ENCODE results near the gene WDR6. TPM values are rescaled to one million over a fixed set of nuclear protein-coding genes. Genes with fewer than 3 reads are reported as not detected.
A peak's percentile ranks its signal among the peaks of the same experiment; 100 is the strongest.

The WDR6 gene
- total and polyA plus RNA-seq, 9 of the 15 experiments (the other 6 are each of a cell fraction or from before 2014, with no cell fraction given), result 8.9 to 90.6 (median 44.7) TPM

DNA sequence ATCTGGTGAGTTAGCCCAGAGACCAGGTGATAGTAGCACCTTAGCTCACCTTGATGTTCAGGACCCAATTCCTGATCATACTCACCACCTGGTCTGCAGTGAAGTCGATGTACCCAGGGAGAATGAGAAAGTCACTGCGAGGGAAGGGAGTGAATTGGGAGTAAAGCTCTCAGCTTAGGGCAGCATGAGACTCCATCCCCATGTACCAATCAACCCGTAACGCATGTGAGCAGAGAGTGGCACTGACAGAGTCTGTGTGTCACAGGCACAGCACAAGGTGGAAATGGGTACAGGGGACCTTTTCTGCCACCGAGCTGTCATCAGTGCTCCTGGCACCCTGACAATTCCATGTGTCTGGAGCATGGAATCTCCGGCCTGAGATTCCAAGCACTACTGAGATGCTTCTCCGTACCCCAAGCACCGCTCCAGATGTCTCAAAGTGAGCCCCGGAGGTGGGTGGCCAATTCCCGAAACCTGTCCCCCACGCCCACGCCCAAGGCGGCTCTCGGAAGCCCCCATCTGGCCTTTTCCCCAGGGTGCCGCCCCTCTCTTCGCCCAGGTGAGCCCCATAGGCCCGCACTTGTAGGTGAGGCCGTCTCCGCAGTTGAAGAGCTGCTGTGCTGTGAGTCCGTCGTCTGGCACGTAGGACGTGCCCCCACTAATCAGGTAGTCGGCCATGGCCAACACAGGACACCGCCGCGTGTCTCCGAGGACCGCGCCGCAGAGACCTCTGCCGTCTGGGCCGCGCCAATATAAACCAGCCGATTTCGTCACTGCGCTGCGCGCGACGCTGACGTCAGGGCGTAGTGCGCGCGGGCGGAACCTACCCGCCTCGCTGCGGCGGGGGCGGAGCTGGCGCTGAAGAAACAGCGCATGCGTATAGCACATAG, 21.7 kb downstream of the WDR6 start, which contains the start of gene IMPDH2 (continued):
- TF ChIP-seq POLR2H (tag; IDR thresholded peaks at IDR 0.05; ENCODE audit: low read depth) (peak; percentile 93), NFIC (IDR thresholded peaks at IDR 0.05) (peak; percentile 63)
- TF ChIP-seq, protein P1, sequence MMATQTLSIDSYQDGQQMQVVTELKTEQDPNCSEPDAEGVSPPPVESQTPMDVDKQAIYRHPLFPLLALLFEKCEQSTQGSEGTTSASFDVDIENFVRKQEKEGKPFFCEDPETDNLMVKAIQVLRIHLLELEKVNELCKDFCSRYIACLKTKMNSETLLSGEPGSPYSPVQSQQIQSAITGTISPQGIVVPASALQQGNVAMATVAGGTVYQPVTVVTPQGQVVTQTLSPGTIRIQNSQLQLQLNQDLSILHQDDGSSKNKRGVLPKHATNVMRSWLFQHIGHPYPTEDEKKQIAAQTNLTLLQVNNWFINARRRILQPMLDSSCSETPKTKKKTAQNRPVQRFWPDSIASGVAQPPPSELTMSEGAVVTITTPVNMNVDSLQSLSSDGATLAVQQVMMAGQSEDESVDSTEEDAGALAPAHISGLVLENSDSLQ (IDR thresholded peaks at IDR 0.05), result peak; percentile 54

DNA sequence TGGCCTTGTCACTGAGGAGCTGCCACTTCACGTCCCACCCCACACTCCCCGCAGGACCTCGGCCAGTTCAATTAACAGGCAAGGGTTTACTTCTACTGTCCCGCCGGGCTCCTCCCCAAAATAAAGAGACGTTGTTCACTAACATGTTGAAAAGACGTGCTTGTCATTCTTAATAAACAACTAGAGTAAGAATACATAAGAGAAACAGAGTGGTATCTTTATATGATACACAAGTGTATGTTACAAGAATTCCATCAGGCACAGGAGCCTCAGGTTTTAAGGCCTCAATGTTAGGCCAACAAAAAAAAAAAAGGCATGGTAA, 22.3 kb downstream of the WDR6 start:
- Histone ChIP-seq H3K36me3 (ENCODE audit: control insufficient read depth, insufficient read depth, low read length) (peaks cover 81% of the 10 kb centered on the region), H2AFZ (ENCODE audit: low read depth, low read length) (0 out of 2 replicates have a peak overlapping the region, but pooled peaks have one; percentile 20), H3K27me3 (ENCODE audit: control insufficient read depth in 2 of 2, insufficient read depth in 2 of 2, low read length in 2 of 2) (no peaks in the 10 kb centered on the region), H3K9me3 (replicated peaks; ENCODE audit: control insufficient read depth, insufficient read depth, low read depth, low read length) (no peaks in the 10 kb centered on the region), H3K9ac (ENCODE audit: insufficient read depth in 1 of 2, low read depth in 2 of 2, low read length in 2 of 2) (peak overlapping the region; percentile 93 to 97), H3K4me2 (ENCODE audit: insufficient read depth, low read length) (peak overlapping the region; percentile 100), H3K4me1 (replicated peaks in 1 of 2; ENCODE audit: control insufficient read depth in 2 of 2, insufficient read depth in 2 of 2, low read length in 2 of 2) (peaks cover 36 to 37% of the 10 kb centered on the region in 2 experiments; a peak in 4 of 5 replicates), H3K27ac (ENCODE audit: extremely low read depth, low read depth, low read length) (peak overlapping the region; percentile 89; the same call in 2 of the 3 replicates), H3K9me1 (ENCODE audit: control insufficient read depth, insufficient read depth, low read length) (peaks cover 9% of the 10 kb centered on the region), H4K20me1 (replicated peaks; ENCODE audit: control insufficient read depth, insufficient read depth, low read length) (peaks cover 12% of the 10 kb centered on the region), H3K4me3 (no peak overlapping the region), H3K79me2 (ENCODE audit: control insufficient read depth, insufficient read depth, low read length) (peaks cover 49% of the 10 kb centered on the region)
- 0% methylated on average over 7 of the region's 7 CpGs for WGBS (ENCODE audit: insufficient coverage, low coverage, missing lambda C conversion rate)
- intact Hi-C loops (cut with micrococcal nuclease), result loop anchor here (2.0 to 10.0 kb wide), 2 partner anchors 65 to 135 kb away; partner anchors contain the start of genes CCDC71 and QRICH1
- no peak for DNase-seq (ENCODE audit: extremely low read depth in 1 of 4, low spot score in 3 of 4)
- FAIRE-seq, result no peak
- CTCF ChIA-PET (ENCODE audit: low intra/inter-chr PET ratio), result interaction anchor here (1.2 kb wide), 1 partner anchor 42 kb away, joined by 3 read pairs; no protein-coding TSS in a partner anchor
- BruUV-seq (replicated peaks), result no TSS peak
- in situ Hi-C loops (cut with MboI), result no loop called here
- no peak for ATAC-seq
- POLR2A ChIA-PET, result interaction anchor here (0.6 to 2.3 kb wide), 19 partner anchors 8 to 367 kb away, joined by 3 to 15 read pairs (median 4); partner anchors contain the start of genes CELSR3, DALRD3, USP4 and WDR6
- TF ChIP-seq ATF1 (CRISPR knock-in tag; IDR thresholded peaks at IDR 0.05) (no peak), ATF1 (tag; IDR thresholded peaks at IDR 0.05) (peak; percentile 60), MEF2D (tag; conservative IDR thresholded peaks at IDR 0.05; ENCODE audit: low read depth) (no peak), ZNF134 (CRISPR knock-in tag; conservative IDR thresholded peaks at IDR 0.05) (no peak), GTF2A2 (tag; IDR thresholded peaks at IDR 0.05) (no peak), POLR2AphosphoS5 (IDR thresholded peaks at IDR 0.05; ENCODE audit: control insufficient read depth, insufficient read depth, low read depth, low read length) (peak; percentile 38; the same call in 1 of the 2 replicates)
- TF ChIP-seq, protein P2, sequence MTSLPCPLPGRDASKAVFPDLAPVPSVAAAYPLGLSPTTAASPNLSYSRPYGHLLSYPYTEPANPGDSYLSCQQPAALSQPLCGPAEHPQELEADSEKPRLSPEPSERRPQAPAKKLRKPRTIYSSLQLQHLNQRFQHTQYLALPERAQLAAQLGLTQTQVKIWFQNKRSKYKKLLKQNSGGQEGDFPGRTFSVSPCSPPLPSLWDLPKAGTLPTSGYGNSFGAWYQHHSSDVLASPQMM (CRISPR knock-in tag; IDR thresholded peaks at IDR 0.05), result no peak
- TF ChIP-seq, protein P3, sequence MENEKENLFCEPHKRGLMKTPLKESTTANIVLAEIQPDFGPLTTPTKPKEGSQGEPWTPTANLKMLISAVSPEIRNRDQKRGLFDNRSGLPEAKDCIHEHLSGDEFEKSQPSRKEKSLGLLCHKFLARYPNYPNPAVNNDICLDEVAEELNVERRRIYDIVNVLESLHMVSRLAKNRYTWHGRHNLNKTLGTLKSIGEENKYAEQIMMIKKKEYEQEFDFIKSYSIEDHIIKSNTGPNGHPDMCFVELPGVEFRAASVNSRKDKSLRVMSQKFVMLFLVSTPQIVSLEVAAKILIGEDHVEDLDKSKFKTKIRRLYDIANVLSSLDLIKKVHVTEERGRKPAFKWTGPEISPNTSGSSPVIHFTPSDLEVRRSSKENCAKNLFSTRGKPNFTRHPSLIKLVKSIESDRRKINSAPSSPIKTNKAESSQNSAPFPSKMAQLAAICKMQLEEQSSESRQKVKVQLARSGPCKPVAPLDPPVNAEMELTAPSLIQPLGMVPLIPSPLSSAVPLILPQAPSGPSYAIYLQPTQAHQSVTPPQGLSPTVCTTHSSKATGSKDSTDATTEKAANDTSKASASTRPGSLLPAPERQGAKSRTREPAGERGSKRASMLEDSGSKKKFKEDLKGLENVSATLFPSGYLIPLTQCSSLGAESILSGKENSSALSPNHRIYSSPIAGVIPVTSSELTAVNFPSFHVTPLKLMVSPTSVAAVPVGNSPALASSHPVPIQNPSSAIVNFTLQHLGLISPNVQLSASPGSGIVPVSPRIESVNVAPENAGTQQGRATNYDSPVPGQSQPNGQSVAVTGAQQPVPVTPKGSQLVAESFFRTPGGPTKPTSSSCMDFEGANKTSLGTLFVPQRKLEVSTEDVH (IDR thresholded peaks at IDR 0.05; ENCODE audit: low read depth, partially characterized antibody), result peak; percentile 11
- TF ChIP-seq, protein P4, sequence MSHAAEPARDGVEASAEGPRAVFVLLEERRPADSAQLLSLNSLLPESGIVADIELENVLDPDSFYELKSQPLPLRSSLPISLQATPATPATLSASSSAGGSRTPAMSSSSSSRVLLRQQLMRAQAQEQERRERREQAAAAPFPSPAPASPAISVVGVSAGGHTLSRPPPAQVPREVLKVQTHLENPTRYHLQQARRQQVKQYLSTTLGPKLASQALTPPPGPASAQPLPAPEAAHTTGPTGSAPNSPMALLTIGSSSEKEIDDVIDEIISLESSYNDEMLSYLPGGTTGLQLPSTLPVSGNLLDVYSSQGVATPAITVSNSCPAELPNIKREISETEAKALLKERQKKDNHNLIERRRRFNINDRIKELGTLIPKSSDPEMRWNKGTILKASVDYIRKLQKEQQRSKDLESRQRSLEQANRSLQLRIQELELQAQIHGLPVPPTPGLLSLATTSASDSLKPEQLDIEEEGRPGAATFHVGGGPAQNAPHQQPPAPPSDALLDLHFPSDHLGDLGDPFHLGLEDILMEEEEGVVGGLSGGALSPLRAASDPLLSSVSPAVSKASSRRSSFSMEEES (CRISPR knock-in tag; IDR thresholded peaks at IDR 0.05), result no peak
